Heart left ventricle (tissue), 16 donors: Measurements from ENCODE around the gene BACH2. TPM values are rescaled to one million over a fixed set of nuclear protein-coding genes. Genes with fewer than 3 reads are reported as not detected.

ENCODE experiments used
- ATAC-seq, 4 donors: fragments of 200-7000 bp; cut with Tn5 transposase; one replicate each; pipeline ENCODE4 v1.9.1; 2020 to 2022; ENCODE audit warnings: moderate library complexity in 4 of 4, mild to moderate bottlenecking in 3 of 4, moderate number of reproducible peaks in 1 of 4
- DNase-seq, 5 donors: peaks; one replicate each; pipeline ENCODE4 v3.0.0-alpha.2; 2020
- H3K27ac ChIP-seq, 12 donors: fragments of 200-600 bp; sonication (generic) in 4 of 12; one replicate each; pipeline versions ENCODE4 v1.5.0 to v1.8.0; 2016 to 2022; ENCODE audit warnings: mild to moderate bottlenecking in 2 of 12
- H3K27me3 ChIP-seq, 9 donors: fragments of 200-600 bp; sonication (generic) in 2 of 9; one replicate each; pipeline versions ENCODE4 v1.5.1 to v1.8.0; 2016 to 2022; ENCODE audit warnings: mild to moderate bottlenecking in 3 of 9
- H3K36me3 ChIP-seq, 9 donors: fragments of 200-600 bp; sonication (generic) in 2 of 9; one replicate each; pipeline versions ENCODE4 v1.5.0 to v1.8.0; 2018 to 2022; ENCODE audit warnings: mild to moderate bottlenecking in 2 of 9
- H3K4me1 ChIP-seq, 12 donors: fragments of 200-600 bp; sonication (generic) in 4 of 12; one replicate each; pipeline versions ENCODE4 v1.5.0 to v1.8.0; 2016 to 2022; ENCODE audit warnings: mild to moderate bottlenecking in 3 of 12
- H3K4me3 ChIP-seq, 12 donors: fragments of 200-600 bp; sonication (generic) in 4 of 12; one replicate each; pipeline versions ENCODE4 v1.5.0 to v1.8.0; 2017 to 2022; ENCODE audit warnings: mild to moderate bottlenecking in 9 of 12, moderate library complexity in 4 of 12
- H3K9me3 ChIP-seq, 12 donors: fragments of 200-600 bp; sonication (generic) in 4 of 12; one replicate each; pipeline versions ENCODE4 v1.5.0 to v1.8.0; 2016 to 2022; ENCODE audit warnings: mild to moderate bottlenecking in 1 of 12
- CTCF ChIP-seq, 12 donors: fragments of 200-600 bp; sonication (generic) in 4 of 12; IDR thresholded peaks; one replicate each; pipeline versions ENCODE4 v1.5.0 to v1.8.0; 2018 to 2022; ENCODE audit warnings: antibody characterized with exemption in 12 of 12, mild to moderate bottlenecking in 5 of 12
- POLR2A ChIP-seq, 2 donors: fragments of 450-650 bp; IDR thresholded peaks; one replicate each; pipeline ENCODE4 v1.6.1; 2017; ENCODE audit warnings: antibody characterized with exemption in 2 of 2, mild to moderate bottlenecking in 2 of 2, moderate library complexity in 2 of 2
- WGBS, 4 donors: extraction: QIAGEN DNeasy Blood & Tissue Kit in 2 of 4; methylation state at CpG; one replicate each; pipeline versions ENCODE4 v1.1.5 to v1.1.7; 2013 to 2018; 5-methylcytosine and 5-hydroxymethylcytosine counted together
- intact Hi-C, 10 donors: fragments of 100-400 bp; cut with DNase I; formaldehyde crosslinking; loops; one replicate each; pipeline versions ENCODE4 v1.11.1 to v1.14.2; 2022
- polyA plus RNA-seq, 2 donors: library from polyadenylated mRNA; stranded (reverse); fragments of 200-250 nt; gene quantifications; one replicate each; pipeline ENCODE4 v1.2.3, GENCODE V29; 2013
- total RNA-seq, 9 donors: library from RNA; depleted of rRNA in 2 of 9; stranded (reverse); fragments of >200 nt in 2 of 9; fragmentation: NEBNext Ultra II Directional in 3 of 9; extraction: Animal tissue kit (Norgen Biotek cat#: 25700) in 3 of 9; gene quantifications; one replicate each; pipeline versions ENCODE4 v1.1.0 to v1.2.4, GENCODE V29; 2016 to 2023
- donor health status: ischemic (EF 13 %, LVEDD 7.1; RV severe dilation, severe dysfunction).
- donor health status: healthy with polysubstance abuse.
- donor health status: DM: no; HTN: yes; CAD: no.
- donor health status: DM: no; HTN: no; CAD: no.
- donor health status: ischemic (EF 25% LVEDD 6.9; RV normal size, moderate dysfunction).
- donor health status: ischemic (EF 25% LVEDD 5.7; RV mildly dilated, moderate dysfunction).
- donor health status: healthy.
- donor health status: DM: yes; HTN: yes; CAD: no.
- donor health status: ischemic (EF 35%, LVEDD 5.7; RV mildly dilated, moderate dysfunction).
- donor health status: nonischemic (EF 11% LVEDD 7.7; RV severe dilation, severe dysfunction).
- donor health status: DM: yes; HTN: yes; CAD: no.
- donor health status: PGD.
- donor health status: ischemic (EF 29% LVEDD 5.4; RV normal size, mild dysfunction).
- donor health status: nonischemic (EF 23%, LVEDD 6.1; RV moderate dilation, normal function).

BACH2 gene
- total and polyA plus RNA-seq, 11 donors: 0.23 to 8.4 (median 1.5) TPM

DNA sequence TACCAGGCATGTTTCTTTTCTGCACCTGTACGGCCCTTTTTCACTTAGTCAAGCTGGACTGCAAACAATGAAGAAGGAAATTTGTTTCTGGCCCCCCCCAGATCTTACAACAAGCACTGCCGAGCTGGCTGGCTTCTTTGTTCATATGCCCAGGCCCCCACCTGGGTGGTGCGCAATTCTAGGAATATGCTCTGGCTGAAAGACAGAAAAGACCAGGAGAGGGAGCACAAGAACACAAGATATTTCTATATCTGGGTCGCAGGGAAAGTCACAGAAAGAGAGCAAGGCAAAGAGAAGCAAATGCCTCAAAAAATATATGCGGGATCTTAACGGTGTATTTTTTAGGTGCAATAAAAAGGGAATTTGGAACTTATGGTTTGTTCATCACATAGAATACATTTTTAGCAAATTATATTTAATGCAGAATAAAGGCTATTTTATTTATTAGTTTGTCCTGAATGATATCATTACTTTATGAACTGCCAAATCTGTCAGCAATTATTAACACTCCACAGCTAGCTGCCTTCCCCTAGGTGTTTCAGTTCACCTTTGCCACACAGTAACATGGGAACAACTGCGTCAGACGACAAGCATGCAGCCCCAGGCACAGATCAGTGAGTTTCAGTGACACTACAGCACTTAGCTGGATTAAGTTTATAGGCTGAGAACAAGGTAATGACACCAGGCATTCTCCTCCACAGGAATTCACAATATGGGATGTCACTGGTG is 325.9 kb downstream of the BACH2 start:
- H3K9me3 ChIP-seq: no peaks in the 10 kb centered on the region
- no peaks in the 10 kb centered on the region for H3K27me3 ChIP-seq
- WGBS, 4 donors: 19 to 35% (median 25%) methylated on average over 8 of the region's 8 CpGs
- H3K36me3 ChIP-seq: no peaks in the 10 kb centered on the region
- H3K27ac ChIP-seq: no peak overlapping the region
- TF ChIP-seq POLR2A (IDR thresholded peaks at IDR 0.05) (no peak), CTCF (IDR thresholded peaks at IDR 0.05) (peak; percentile 43 to 73 (median 63))
- intact Hi-C loops: loop anchor here (1.0 to 10.0 kb wide), 16 partner anchors 114 to 509 kb away; partner anchors contain the start of gene BACH2 (in 8 of the 10)
- H3K4me1 ChIP-seq: peaks cover 0 to 28% (median 3%) of the 10 kb centered on the region in 12 donors
- DNase-seq: peak in 3 of 5 donors; percentile 30 to 40 (median 39)
- no peak overlapping the region for H3K4me3 ChIP-seq
- ATAC-seq: peak; percentile 62 to 84 (median 78)

DNA sequence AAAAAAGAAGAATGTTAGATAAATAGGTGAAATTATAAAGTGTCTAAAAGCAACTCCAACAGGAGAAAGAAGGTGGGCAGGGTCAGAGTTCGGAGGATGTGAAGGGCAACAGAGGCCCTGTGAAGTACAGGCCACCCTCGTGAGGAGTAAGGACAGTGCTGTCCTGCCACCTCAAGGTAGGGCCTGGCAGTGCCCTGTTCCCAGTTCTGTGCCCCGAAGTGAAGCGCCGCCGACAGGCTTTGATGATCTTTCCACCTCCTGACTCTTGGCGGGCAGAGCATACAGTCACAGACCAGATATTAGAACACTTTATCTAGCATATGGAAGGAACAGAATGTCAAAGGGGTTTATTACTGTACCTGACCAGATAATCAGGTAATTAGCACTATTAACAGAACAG is 326.6 kb downstream of the BACH2 start:
- DNase-seq: peak in 1 of 5 donors; percentile 38
- TF ChIP-seq POLR2A (IDR thresholded peaks at IDR 0.05): no peak
- TF ChIP-seq CTCF (IDR thresholded peaks at IDR 0.05): peak in 1 of 12 donors; percentile 23
- Histone ChIP-seq H3K9me3 (no peaks in the 10 kb centered on the region), H3K4me1 (peaks cover 0 to 21% (median 3%) of the 10 kb centered on the region in 12 donors), H3K4me3 (no peak overlapping the region), H3K27ac (no peak overlapping the region), H3K27me3 (no peaks in the 10 kb centered on the region), H3K36me3 (no peaks in the 10 kb centered on the region)
- ATAC-seq: peak; percentile 50 to 75 (median 73)
- intact Hi-C loops: loop anchor here (1.0 to 10.0 kb wide), 15 partner anchors 115 to 509 kb away; partner anchors contain the start of gene BACH2 (in 8 of the 10)
- 62 to 68% (median 64%) methylated on average over 7 of the region's 7 CpGs for WGBS, 4 donors

DNA sequence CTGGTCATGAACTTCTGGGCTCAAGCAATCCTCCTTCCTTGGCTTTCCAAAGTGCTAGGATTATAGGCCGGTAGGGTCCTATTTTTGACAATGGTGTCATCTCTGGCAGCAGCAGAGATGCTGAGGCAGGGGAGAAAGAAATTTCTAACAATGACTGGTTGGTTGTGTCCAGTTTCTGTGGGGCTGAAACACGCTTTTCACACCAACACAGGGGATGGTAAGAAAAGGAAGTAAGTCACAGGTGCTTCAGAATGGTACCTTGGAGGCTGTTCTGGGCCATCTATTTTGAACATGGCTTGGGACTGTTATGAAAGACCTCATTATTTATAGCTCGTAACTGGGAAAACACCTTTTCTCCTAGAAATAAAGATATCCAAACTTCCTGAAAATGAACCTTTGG is 329.7 kb downstream of the BACH2 start:
- 64 to 84% (median 82%) methylated on average over 3 of the region's 3 CpGs for WGBS, 4 donors
- TF ChIP-seq POLR2A (IDR thresholded peaks at IDR 0.05) (no peak), CTCF (IDR thresholded peaks at IDR 0.05) (no peak)
- peaks cover 0 to 13% (median 3%) of the 10 kb centered on the region in 12 donors for H3K4me1 ChIP-seq
- H3K9me3 ChIP-seq: no peaks in the 10 kb centered on the region
- no peak overlapping the region for H3K27ac ChIP-seq
- no peak overlapping the region for H3K4me3 ChIP-seq
- ATAC-seq: no peak
- no peaks in the 10 kb centered on the region for H3K27me3 ChIP-seq
- H3K36me3 ChIP-seq: no peaks in the 10 kb centered on the region
- intact Hi-C loops: loop anchor here in 2 of 10 donors (5.0 kb wide), 2 partner anchors 425 to 510 kb away; no protein-coding TSS in a partner anchor
- no peak for DNase-seq

- Histone ChIP-seq H3K4me3 (no peak overlapping the region), H3K27me3 (no peaks in the 10 kb centered on the region), H3K36me3 (no peaks in the 10 kb centered on the region), H3K27ac (no peak overlapping the region), H3K9me3 (no peaks in the 10 kb centered on the region), H3K4me1 (peaks cover 0 to 12% (median 3%) of the 10 kb centered on the region in 12 donors)
- DNase-seq (no peak), ATAC-seq (no peak)
- intact Hi-C loops: loop anchor here in 2 of 10 donors (5.0 kb wide), 2 partner anchors 426 to 511 kb away; no protein-coding TSS in a partner anchor
- TF ChIP-seq CTCF (IDR thresholded peaks at IDR 0.05): no peak
- no peak for TF ChIP-seq POLR2A (IDR thresholded peaks at IDR 0.05)
- WGBS, 4 donors: 81 to 94% (median 84%) methylated on average over 1 of the region's 1 CpG
These were observed 330.5 kb downstream of the BACH2 start for GRCh38 chr6:89966228-89966544.
